ENCODE results near the gene VANGL1. TPM values are rescaled to one million over a fixed set of nuclear protein-coding genes. Genes with fewer than 3 reads are reported as not detected.

Gene VANGL1
- total and polyA plus RNA-seq, 2 of the 8 experiments (the other 6 are each of a cell fraction or from before 2014, with no cell fraction given): 9.4 to 13.4 TPM

GRCh38 chr1:115630342-115630741, 11.4 kb upstream of the VANGL1 start (continued):
- TF ChIP-seq RNF2 (IDR thresholded peaks at IDR 0.05; ENCODE audit: borderline replicate concordance, low read depth, low read length, missing control alignments, poor library complexity, severe bottlenecking) (no peak), JUND (IDR thresholded peaks at IDR 0.05; ENCODE audit: low read length) (no peak), HDAC6 (IDR thresholded peaks at IDR 0.05; ENCODE audit: low read depth, low read length) (no peak), TEAD4 (IDR thresholded peaks at IDR 0.05; ENCODE audit: low read depth, low read length) (no peak), POLR2A (IDR thresholded peaks at IDR 0.05; ENCODE audit: control extremely low read depth in 1 of 2, low read depth in 2 of 2, low read length in 2 of 2) (no peak), EGR1 (IDR thresholded peaks at IDR 0.05; ENCODE audit: borderline replicate concordance, low read depth, low read length) (no peak)

Data from H1 (cell line).